Measurements from ENCODE around the gene ATP5PB.

- no peak for TF ChIP-seq POLR2A (IDR thresholded peaks at IDR 0.05)
- TF ChIP-seq, protein P1, sequence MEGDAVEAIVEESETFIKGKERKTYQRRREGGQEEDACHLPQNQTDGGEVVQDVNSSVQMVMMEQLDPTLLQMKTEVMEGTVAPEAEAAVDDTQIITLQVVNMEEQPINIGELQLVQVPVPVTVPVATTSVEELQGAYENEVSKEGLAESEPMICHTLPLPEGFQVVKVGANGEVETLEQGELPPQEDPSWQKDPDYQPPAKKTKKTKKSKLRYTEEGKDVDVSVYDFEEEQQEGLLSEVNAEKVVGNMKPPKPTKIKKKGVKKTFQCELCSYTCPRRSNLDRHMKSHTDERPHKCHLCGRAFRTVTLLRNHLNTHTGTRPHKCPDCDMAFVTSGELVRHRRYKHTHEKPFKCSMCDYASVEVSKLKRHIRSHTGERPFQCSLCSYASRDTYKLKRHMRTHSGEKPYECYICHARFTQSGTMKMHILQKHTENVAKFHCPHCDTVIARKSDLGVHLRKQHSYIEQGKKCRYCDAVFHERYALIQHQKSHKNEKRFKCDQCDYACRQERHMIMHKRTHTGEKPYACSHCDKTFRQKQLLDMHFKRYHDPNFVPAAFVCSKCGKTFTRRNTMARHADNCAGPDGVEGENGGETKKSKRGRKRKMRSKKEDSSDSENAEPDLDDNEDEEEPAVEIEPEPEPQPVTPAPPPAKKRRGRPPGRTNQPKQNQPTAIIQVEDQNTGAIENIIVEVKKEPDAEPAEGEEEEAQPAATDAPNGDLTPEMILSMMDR (IDR thresholded peaks at IDR 0.05), result no peak
- TF ChIP-seq EP300 (IDR thresholded peaks at IDR 0.05), result no peak
Measured at GRCh38 chr1:111484391-111485026, 35.2 kb downstream of the ATP5PB start.
